Frontal cortex (tissue), 4 donors: ENCODE measurements around the gene SPRR5. TPM values are rescaled to one million over a fixed set of nuclear protein-coding genes. Genes with fewer than 3 reads are reported as not detected.

Experiments used
- DNase-seq, 2 donors: peaks; one replicate each; pipeline ENCODE4 v3.0.0; 2012; ENCODE audit warnings: low spot score in 2 of 2
- FAIRE-seq: peaks from 2 replicates; lab custom pipeline; 2012; peaks lifted over from hg19 to GRCh38; lab: Jason Lieb, UNC
- total RNA-seq: library from RNA; depleted of rRNA; stranded (reverse); fragments of >200 nt; gene quantifications from one replicate; pipeline ENCODE4 v1.2.3, GENCODE V29; 2014
- donor health status: control.
- donor health status: control.
- donor health status: control.

SPRR5 gene, protein sequence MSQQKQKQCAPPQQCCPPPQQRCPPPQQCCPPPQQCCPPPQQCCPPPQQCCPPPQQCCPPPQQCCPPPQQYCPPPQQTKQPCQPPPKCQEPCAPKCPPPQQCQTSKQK
- total RNA-seq, result not detected

DNA sequence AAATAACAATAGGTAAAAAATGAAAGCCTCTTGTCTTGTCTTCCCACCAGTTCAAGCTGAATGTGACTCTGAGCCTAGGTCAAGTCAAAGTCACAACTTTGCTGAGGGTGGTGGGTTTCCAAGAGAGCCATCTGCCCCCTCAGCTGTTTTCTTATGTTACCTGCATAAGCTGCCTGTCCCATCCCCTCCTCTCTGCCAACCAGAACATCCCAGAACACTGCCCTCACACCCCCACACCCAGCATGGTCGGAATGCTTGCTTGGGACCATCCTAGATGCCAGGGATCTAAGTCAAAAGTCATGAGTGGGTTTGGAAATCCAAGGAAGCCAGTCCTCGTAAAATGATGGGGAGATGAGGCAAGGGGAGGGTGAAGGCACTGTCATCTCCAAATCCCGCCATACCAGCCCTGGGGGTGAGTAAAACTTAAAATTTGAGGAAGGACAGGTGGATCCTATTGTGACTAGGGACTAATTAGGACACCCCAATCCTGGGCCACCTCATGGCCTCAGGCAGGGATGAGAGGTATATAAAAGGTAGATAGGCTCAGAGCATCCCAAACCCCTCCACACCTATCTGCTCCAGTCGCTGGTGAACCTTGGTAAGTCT is at the start of gene SPRR5:
Gene SPRR5, plus strand, starts transcription at position 556 of the 606 bp plus-strand sequence. CDS start 1,349 bp downstream, outside the sequence.
- DNase-seq (no peak), FAIRE-seq (no peak)

DNA sequence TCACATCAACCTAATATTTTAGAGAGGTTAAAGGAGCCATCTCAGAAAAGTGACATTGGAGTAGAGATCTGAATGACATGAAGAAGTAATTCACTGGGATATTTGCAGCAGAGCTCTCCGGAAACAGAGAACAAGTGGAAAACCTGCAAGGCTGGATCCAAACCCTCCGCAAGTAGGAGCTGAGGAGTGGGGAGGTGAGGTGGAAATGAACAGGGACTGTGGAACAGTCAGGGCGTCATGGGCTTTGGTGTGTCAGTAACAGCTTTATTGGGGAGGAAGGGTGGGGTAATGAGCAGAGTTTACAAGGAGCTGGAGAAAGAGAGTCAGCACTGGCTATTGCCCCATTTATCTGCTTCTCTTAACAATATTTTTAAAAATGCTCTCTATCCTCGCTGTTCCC is 48.0 kb upstream of the SPRR5 start:
- DNase-seq (no peak), FAIRE-seq (no peak)

DNA sequence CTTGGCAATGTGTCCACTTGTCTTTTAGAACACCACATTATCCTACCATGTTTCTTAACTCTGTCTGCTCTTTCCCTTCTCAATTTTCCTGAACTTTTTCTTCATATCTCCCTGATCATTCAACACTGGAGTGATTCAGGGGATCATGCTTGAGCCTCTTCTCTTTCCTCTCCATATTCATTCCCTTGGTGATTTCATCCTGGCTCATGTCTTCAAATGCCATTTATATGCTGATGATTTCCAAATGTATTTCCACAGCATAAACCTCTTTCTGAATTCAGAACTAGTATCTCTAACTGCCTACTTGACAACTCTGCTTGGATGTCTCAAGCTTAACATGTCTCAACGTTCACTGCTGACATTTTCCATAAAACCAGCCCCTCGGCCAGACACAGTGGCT is 47.1 kb upstream of the SPRR5 start:
- no peak for FAIRE-seq
- DNase-seq, result no peak

DNA sequence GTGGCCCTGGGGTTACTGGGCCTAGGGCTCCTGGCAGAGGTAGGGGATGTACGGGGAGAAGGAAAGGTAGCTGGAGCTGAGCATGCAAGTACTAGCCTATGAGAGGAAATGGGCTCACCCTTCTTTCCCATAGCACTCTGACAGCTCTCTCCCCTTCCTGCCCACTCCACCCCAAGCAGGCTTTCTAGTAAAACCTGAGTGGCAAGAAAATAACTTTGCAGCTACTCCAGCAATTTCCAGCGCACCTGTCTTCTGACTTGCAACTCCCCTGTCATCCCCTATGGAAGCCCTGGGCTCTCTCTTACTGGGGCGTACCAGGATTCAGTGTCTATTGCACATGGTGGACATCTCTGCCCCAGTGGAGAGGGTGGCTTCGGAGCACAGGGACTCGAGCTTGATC is 45.4 kb upstream of the SPRR5 start:
- DNase-seq (no peak), FAIRE-seq (no peak)

DNA sequence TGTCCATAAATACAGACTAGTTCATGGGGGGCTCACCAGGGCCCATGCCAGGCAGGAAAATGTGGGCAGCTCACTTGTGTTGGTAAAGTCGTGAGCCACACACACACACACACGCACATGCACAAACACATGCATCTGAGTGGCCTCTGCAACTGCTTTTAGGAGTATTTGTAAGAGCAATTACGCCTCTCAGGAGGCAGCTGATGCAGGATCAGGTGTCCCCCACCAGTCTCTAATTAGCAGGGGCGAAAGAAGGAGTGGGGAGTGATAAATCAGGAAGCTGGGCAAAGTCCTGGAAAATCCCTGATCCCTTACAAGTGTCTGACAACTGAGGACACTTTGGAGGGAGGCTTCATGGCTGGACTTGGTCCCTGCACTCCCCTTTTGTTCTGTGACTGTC is 44.4 kb upstream of the SPRR5 start:
- FAIRE-seq (no peak), DNase-seq (no peak)

DNA sequence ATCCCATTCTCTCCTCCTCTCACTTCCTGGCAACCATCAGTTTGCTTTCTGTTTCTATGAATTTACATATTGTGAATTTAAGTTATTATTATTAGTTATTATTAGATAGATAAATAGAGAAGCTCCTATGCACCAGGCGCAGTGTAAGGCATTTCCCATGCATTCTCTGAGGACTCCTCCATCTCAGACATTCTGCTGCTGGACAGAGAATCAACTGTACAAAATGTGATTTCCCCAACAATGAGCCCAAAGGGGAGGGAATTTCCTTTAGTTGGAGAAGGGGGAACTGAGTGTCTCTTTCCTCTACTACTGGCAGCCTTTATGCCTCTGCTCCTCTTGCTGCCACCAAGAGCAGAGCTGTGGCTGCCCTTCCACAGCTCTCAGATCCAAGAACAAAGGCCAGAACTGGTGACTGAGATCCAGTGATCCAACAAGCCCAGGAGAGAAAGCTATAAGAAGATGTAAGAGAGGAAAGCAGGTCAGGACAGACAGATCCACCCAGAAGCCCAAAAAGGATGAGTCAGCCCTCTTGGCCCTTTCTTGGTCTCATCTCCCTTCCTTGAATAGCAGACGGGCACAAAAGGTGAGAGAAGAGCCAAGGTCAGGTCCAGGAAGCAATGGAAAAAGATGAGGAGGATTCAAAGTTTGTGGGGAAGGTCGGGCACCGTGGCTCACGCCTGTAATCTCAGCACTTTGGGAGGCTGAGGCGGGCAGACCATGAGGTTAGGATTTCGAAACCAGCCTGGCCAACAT is 42.1 kb upstream of the SPRR5 start:
- FAIRE-seq (no peak), DNase-seq (no peak)

DNA sequence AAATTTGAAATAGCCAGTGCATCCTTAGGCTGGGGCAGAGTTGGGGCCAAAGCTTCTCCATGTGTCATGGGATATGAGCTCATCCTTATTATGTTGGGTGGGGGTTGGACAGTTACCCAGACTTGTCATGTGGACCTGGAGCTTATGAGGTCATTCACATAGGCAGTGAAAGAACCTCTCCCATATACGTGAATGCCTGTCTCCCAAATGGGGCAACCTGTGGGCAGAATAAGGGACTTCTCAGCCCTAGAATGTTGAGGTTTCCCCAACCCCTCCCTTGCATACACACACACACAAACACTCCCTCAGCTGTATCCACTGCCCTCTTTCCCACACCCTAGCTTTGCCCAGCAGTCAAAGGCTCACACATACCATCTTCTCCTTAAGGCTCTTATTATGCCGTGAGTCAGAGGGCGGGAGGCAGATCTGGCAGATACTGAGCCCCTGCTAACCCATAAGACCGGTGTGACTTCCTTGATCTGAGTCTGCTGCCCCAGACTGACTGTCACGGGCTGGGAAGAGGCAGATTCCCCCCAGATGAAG is 40.9 kb upstream of the SPRR5 start:
- FAIRE-seq, result no peak
- no peak for DNase-seq

DNA sequence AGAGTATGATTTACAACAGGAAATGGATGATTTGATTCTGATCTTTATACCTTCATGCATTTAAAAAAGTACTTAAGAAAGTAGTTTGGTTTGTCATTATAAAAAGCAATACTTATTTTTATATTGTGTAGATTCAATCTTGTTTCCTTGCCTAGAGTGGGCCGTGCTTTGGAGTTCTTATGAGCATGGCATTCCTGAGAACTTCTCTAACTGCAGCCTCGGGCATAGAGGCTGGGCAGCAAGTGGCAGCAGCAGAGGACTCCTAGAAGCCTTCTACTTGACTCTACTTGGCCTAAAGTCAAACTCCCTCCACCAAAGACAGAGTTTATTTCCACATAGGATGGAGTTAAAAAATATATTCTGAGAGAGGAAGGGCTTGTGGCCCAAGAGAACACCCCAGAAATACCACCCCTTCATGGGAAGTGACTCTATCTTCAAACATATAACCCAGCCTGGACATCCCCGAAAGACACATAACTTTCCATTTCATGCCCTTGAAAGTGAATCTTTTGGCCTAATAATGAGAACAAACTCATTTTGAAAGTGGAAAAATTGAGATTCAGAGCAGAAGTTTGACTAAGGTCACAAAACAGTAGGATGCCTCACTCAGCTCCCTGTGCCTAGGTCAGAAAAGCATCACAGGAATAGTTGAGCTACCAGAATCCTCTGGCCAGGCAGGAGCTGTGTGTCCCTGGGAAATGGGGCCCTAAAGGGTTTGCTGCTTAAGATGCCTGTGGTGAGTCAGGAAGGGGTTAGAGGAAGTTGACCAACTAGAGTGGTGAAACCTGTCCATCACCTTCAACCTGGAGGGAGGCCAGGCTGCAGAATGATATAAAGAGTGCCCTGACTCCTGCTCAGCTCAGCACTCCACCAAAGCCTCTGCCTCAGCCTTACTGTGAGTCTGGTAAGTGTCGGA is 39.1 kb upstream of the SPRR5 start, which contains the start of gene IVL:
Gene IVL, plus strand, starts transcription at position 861 of the 916 bp plus-strand sequence. CDS start 1,252 bp downstream, outside the sequence.
- DNase-seq (no peak), FAIRE-seq (no peak)

DNA sequence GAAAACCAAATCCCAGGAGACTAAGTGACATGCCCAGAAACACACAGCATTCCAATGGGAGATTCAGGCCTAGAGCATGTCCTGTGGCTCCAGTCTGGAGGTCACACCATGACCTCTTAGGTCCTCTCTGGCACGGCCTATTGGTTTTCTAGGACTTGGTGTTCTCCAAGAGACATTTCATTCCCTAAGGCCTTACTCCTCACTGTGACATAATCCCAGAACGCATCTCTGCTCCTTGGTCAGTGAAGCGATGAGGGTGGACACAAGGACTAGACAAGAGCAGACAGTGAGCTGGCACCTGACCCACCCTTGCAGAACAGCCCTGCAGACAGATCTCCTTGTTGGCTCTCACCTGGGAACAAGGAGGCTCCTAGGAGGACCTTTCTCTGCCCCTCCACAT is 37.8 kb upstream of the SPRR5 start:
- no peak for DNase-seq
- FAIRE-seq, result no peak

DNA sequence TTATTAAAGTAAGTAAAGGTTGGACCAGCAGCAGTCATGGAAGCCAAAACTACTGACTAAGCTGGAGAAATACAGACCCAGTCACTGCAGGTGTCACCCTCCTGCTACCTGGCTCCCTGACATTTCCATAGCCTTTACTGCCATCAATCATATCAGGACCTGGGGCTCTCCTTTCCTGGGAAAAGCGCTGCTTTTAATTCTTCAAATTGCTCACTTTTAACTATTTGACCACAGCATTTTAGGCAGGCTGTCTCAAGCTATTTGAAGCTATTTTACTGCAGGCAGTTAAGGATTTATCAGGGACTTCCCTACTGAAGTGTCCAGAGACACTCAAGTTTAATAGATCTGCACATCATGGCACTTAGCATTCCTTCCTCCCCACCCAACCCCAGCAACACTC is 34.5 kb upstream of the SPRR5 start:
- DNase-seq, result no peak
- FAIRE-seq, result no peak

DNA sequence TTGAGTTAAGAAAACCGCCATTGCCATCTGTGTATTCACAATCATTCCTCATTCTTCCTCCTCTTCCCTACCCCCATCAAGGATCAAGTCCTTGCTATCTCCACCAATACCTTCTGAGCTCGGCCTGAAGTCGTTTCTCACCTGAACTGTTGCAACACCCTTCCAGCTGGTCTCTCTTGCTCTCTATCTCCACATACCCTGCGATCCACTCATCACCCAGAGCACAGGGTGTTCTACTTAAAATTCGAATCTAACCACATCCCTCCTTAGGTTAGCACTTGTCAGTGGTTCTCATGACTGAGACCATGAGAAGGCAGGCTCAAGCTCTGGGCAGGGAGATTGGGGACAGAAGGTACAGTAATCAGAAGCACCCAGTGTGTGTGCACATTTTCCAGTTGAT is 34.1 kb upstream of the SPRR5 start:
- FAIRE-seq, result no peak
- no peak for DNase-seq

DNA sequence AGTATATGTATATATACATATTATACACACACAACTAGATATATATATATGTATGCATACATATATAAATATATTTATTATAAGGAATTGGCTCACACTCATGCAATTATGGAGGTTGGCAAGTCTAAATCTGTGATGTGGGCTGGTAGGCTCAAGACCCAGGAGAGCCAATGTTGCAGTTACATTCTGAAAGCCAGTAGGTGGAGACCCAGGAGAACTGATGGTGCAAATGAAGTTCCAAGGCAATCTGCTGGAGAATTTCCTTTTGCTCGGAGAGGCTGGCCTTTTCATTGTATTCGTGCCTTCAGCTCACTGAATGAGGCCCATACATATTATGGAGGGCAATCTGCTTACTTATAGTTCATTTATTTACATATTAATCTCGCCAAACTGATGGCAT is 29.2 kb upstream of the SPRR5 start:
- DNase-seq (no peak), FAIRE-seq (no peak)

DNA sequence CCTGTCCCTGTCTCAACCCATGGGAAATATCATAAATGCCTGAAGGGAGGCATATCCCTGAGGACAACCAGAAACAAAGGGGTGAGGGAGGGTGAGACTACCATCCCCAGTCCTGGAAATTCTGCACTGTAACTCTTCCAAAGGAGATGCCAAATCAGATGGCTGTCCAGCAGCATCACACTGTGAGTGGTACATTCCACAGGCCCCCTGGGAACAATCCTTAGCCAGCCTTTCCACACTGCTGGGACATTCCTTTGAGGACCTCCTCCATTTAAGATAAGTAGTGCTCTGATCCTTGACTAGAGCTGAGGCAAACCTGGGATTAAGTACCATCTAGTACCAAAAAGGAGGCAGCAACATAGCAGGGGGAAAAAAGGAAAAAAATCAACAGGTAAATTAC is 27.9 kb upstream of the SPRR5 start:
- FAIRE-seq (no peak), DNase-seq (no peak)

DNA sequence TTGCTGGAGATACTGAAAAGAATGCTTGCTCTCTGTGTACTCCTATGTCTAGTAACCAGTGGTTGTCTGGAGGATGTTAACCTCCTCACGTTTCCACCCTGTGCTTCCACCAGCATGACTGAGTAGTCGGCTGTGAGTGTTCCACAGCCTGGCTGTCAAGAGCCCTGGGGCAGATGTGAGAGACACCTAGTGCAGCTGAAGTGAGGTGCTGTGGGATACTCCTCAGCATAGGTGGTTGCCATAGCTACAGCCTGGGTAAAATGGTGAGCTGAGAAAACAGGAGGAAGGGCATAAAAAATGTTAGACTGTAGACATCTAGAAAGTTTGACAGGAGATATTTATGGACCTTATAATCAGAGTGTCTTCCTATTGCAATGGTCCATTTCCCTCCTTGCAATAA is 22.8 kb upstream of the SPRR5 start:
- no peak for FAIRE-seq
- DNase-seq, result no peak

DNA sequence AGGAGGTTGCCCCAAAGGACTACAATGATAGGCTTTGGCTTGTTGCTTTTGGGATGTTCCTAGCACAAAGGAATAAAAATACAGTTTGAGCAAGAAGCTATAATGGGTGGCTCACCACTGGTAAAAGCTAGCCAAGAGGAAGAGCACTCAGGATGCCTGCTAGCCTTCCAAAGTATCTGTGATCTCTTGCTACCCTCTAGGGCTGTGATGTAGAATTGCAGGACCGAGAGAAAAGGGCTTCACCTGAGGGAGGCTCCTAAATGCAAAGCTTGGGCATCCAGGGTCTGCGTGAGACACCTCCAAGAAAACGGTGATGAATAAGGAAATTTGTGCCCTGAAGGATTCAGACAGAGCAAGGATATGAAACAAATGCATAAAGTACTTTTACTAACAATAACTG is 20.9 kb upstream of the SPRR5 start:
- DNase-seq (no peak), FAIRE-seq (no peak)

DNA sequence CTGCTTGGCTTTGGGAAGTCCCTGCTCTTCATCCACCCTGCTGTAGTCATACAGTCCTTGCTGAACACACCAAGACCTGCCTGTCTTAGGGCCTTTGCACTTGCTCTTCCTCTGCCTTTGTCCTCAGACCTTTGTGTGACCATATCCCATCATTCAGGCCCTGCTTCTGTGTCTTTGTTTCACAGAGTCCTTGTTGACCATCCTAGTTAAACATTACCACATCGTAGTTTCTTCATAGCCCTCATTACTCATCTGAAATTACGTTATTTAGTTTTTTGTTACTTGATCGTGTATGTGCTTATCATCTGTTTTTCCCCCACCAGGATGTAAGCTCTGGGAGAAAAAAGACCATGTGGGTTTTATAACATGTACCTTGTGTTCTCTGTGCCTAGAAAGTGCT is 18.3 kb upstream of the SPRR5 start:
- FAIRE-seq, result no peak
- no peak for DNase-seq

DNA sequence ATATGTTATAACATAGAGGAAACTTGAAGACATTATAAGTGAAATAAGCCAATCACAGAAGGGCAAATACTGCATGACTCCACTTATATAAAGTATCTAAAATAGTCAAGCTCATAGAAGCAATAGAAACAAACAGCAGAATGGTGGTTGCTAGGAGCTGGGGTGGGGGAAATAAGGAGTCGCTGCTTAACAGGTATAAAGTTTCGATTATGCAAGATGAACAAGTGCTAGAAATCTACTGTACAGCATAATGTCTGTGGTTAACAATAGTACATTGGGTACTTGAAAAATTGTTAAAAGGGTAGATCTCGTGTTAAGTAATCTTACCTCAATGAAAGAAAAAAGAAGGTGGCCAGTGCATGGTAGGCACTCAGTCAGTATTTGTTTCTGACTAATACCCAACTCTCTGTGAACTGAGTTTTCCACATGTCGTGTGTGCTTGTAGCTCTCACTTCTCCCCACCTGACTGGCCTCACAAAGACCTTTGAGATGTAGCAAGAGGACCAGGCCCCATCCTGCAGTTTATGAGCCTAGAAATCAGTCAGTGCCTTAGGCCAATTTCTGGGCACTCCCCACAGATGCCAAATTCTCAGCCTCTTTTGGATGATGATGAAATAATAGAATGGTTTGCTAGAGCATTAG is 14.7 kb upstream of the SPRR5 start:
- FAIRE-seq (no peak), DNase-seq (no peak)

DNA sequence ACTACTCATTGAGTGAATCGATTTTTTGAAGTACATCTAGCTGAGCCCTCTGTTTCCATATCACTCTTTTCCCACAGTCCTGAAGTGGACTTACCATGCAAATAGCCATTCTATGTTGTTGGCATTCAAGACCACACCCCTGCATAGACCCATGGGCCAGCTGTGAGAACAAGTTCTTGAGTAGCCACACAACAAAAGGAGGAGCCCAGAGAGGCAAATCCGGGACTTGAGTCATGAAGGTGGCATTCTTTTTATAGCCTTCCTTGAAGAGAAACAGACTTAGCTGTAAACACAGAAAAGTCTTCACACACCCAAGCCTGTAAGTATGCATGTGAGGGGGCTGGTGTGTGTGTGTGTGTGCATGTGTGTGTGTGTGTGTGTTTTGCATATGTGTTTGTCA is 13.8 kb upstream of the SPRR5 start:
- FAIRE-seq, result no peak

DNA sequence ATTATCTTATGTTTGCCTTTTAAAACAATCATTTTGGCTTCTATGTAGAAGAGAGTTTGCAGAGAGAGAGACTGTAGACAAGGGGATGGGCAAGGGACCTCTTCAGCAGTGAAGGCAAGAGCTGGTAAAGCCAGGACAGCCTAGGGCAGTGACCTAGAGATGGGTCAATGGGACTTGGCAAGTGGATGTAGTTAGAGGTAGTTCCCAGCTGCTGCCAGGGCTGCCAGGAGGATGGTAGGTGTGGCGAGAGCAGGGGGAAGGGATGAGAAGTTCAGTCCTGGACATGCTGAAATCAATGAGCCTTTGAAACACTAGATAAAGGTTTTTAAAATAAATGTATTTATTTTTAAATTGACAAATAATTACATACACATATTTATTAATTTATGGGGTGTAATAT is 6.4 kb upstream of the SPRR5 start:
- FAIRE-seq, result no peak
- no peak for DNase-seq

More for the DNA sequence above, 13.8 kb upstream of the SPRR5 start:
- no peak for DNase-seq
